Measurements from ENCODE around the gene CCND2. TPM values are rescaled to one million over a fixed set of nuclear protein-coding genes. Genes with fewer than 3 reads are reported as not detected.

The CCND2 gene
- total and polyA plus RNA-seq, 9 of the 15 experiments (the other 6 are each of a cell fraction or from before 2014, with no cell fraction given) = 13.6 to 99.3 (median 39.6) TPM

- TF ChIP-seq MAX (CRISPR knock-in tag; IDR thresholded peaks at IDR 0.05) (0 out of 2 replicates have a peak, but pooled peaks have one; percentile 21), EGR1 (conservative IDR thresholded peaks at IDR 0.05) (0 out of 2 replicates have a peak, but pooled peaks have one; percentile 5), KAT7 (CRISPR knock-in tag; IDR thresholded peaks at IDR 0.05; ENCODE audit: borderline replicate concordance) (peak; percentile 41; the same call in 1 of the 2 replicates), SIN3A (IDR thresholded peaks at IDR 0.05; ENCODE audit: borderline replicate concordance in 2 of 2, control insufficient read depth in 1 of 2, low read depth in 2 of 2, low read length in 2 of 2) (peak in 1 of 2 experiments; percentile 17; a peak in 1 of 4 replicates), NFIC (IDR thresholded peaks at IDR 0.05) (peak; percentile 24; the same call in 1 of the 2 replicates), RBFOX2 (IDR thresholded peaks at IDR 0.05; ENCODE audit: low read depth, low read length) (peak; percentile 89), KDM5B (IDR thresholded peaks at IDR 0.05; ENCODE audit: insufficient replicate concordance, low read depth, low read length) (peak; percentile 71), PTBP1 (IDR thresholded peaks at IDR 0.05; ENCODE audit: low read depth, low read length) (no peak), UBTF (IDR thresholded peaks at IDR 0.05; ENCODE audit: borderline replicate concordance in 1 of 2, low read depth in 2 of 2, low read length in 2 of 2) (peak in 1 of 2 experiments; percentile 42; a peak in 2 of 4 replicates), POLR2B (IDR thresholded peaks at IDR 0.05; ENCODE audit: low read depth, partially characterized antibody) (peak; percentile 83), POLR2H (tag; IDR thresholded peaks at IDR 0.05; ENCODE audit: low read depth) (peak; percentile 57), TCF3 (CRISPR knock-in tag; IDR thresholded peaks at IDR 0.05) (0 out of 2 replicates have a peak, but pooled peaks have one; percentile 6), TFAP4 (CRISPR knock-in tag; IDR thresholded peaks at IDR 0.05; ENCODE audit: borderline replicate concordance) (peak; percentile 18; the same call in 1 of the 2 replicates), NBN (IDR thresholded peaks at IDR 0.05; ENCODE audit: low read depth) (peak; percentile 56; the same call in 1 of the 2 replicates), KDM1A (IDR thresholded peaks at IDR 0.05) (0 out of 4 replicates have a peak, but pooled peaks of 1 of the 2 experiments have one; percentile 8), PKNOX1 (IDR thresholded peaks at IDR 0.05) (peak; percentile 63; the same call in 1 of the 2 replicates), PURB (CRISPR knock-in tag; IDR thresholded peaks at IDR 0.05; ENCODE audit: low read depth) (no peak), CHD1 (IDR thresholded peaks at IDR 0.05; ENCODE audit: low read length) (peak; percentile 34), ZFP91 (CRISPR knock-in tag; IDR thresholded peaks at IDR 0.05) (no peak)
Measured at GRCh38 chr12:4273652-4274395, at the start of gene CCND2 (continued).

All from K562 (cell line).